ENCODE results near the gene LYRM4. TPM values are rescaled to one million over a fixed set of nuclear protein-coding genes. Genes with fewer than 3 reads are reported as not detected.

The LYRM4 gene
- total RNA-seq, 1 experiment from 2014 or later = 16.5 TPM

DNA sequence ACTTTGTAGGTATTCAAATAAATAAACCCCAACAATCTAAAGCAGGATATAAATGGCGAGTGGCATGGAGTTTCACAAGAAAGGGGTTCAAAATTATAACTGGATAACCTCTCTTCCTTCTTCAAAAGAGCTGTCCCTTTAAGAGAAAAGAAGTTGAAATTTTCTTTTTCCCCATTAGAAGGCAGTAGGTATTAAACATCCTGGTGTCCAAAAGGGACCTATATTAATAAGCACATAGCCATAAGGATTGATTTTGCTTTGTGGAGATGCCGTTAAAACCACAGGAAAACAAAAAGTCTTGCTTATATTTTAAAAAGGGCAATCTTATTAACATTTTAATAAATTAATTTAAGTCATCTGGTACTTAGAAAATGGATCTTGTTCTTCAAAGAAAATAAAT is 76.5 kb downstream of the LYRM4 start:
- Mint-ChIP-seq H3K4me3 (ENCODE audit: low read depth, unreplicated experiment) (no peak overlapping the region), H3K27ac (ENCODE audit: unreplicated experiment) (no peak overlapping the region), H3K36me3 (ENCODE audit: insufficient read depth, unreplicated experiment) (peaks cover 4% of the 10 kb centered on the region), H3K27me3 (ENCODE audit: unreplicated experiment) (no peaks in the 10 kb centered on the region), H3K9me3 (ENCODE audit: low read depth, unreplicated experiment) (no peaks in the 10 kb centered on the region), H3K4me1 (ENCODE audit: low read depth, unreplicated experiment) (peaks cover 19% of the 10 kb centered on the region)
- DNase-seq = no peak
- intact Hi-C loops (cut with micrococcal nuclease; ENCODE audit: unreplicated experiment) = no loop called here
- BruUV-seq (replicated peaks) = no TSS peak
- TF ChIP-seq, protein P1, sequence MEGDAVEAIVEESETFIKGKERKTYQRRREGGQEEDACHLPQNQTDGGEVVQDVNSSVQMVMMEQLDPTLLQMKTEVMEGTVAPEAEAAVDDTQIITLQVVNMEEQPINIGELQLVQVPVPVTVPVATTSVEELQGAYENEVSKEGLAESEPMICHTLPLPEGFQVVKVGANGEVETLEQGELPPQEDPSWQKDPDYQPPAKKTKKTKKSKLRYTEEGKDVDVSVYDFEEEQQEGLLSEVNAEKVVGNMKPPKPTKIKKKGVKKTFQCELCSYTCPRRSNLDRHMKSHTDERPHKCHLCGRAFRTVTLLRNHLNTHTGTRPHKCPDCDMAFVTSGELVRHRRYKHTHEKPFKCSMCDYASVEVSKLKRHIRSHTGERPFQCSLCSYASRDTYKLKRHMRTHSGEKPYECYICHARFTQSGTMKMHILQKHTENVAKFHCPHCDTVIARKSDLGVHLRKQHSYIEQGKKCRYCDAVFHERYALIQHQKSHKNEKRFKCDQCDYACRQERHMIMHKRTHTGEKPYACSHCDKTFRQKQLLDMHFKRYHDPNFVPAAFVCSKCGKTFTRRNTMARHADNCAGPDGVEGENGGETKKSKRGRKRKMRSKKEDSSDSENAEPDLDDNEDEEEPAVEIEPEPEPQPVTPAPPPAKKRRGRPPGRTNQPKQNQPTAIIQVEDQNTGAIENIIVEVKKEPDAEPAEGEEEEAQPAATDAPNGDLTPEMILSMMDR (IDR thresholded peaks at IDR 0.05; ENCODE audit: unreplicated experiment) = no peak
- CTCF ChIA-PET = interaction anchor here (0.6 kb wide), 1 partner anchor 178 kb away, joined by 3 read pairs; no protein-coding TSS in a partner anchor

DNA sequence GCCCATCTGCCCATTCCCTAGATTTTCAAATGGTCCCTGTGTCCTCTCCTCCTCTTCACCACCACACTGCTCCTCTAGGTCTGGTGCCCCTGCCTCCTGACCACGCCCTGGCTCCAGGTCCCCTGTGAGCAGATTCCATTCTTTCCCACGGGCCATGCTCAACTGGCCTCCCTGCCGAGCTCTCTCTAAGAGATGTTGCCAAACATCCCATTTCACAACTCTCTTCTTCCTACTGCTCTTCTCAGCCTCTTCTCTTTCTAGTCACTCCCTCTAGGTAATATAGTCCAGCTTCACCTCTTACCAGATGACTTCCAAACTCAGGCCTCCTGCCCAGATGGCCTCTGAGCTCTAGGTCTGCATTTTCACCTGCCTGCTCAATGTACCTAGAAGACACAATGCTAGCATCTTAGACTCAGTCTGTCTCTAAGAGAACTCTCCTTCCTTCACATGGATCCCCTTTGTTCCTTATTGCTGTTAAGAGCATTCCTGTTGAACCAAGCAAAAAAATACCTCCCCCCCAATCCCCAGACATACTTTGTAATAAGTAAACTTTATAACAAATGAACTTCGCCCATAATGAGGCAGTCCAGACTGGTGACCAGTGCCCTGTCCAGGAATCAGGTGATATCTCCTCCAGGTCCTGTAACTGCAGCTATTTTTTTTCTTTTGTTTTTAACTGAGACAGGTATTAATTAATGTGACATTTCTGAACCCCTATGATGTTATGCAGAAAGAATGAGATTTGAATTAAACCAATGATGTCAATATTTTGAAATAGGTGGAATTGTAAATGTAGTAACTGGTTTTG is 79.0 kb downstream of the LYRM4 start:
- TF ChIP-seq, protein P1 (IDR thresholded peaks at IDR 0.05; ENCODE audit: unreplicated experiment) = no peak
- Mint-ChIP-seq H3K9me3 (ENCODE audit: low read depth, unreplicated experiment) (no peaks in the 10 kb centered on the region), H3K36me3 (ENCODE audit: insufficient read depth, unreplicated experiment) (peaks cover 4% of the 10 kb centered on the region), H3K4me1 (ENCODE audit: low read depth, unreplicated experiment) (peaks cover 19% of the 10 kb centered on the region), H3K4me3 (ENCODE audit: low read depth, unreplicated experiment) (no peak overlapping the region), H3K27ac (ENCODE audit: unreplicated experiment) (no peak overlapping the region), H3K27me3 (ENCODE audit: unreplicated experiment) (no peaks in the 10 kb centered on the region)
- intact Hi-C loops (cut with micrococcal nuclease; ENCODE audit: unreplicated experiment) = no loop called here
- DNase-seq = no peak
- CTCF ChIA-PET = no interaction called here
- no TSS peak for BruUV-seq (replicated peaks)

DNA sequence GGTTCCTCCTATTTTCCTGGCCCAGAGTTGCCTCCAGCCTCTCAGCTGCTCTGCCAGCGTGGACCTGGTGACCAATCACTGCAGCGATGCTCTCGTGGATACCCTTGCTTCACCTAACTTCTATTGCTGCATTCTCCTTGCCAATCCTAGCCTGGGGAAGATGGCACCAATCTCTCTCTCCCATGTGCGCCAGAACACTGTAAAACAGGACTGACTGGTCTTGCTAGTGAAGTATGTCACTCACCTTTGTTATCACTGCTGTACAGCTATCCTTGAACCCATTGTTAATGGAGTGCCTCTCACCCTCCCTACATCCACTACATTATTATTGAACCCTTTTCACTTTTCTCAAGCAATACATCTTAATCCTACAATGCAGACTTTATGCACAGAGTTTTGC is 80.1 kb downstream of the LYRM4 start:
- no peaks in the 10 kb centered on the region for H3K27me3 Mint-ChIP-seq (ENCODE audit: unreplicated experiment)
- CTCF ChIA-PET = no interaction called here
- intact Hi-C loops (cut with micrococcal nuclease; ENCODE audit: unreplicated experiment) = no loop called here
- TF ChIP-seq, protein P1 (IDR thresholded peaks at IDR 0.05; ENCODE audit: unreplicated experiment) = no peak
- DNase-seq = no peak
- H3K4me1 Mint-ChIP-seq (ENCODE audit: low read depth, unreplicated experiment) = peaks cover 19% of the 10 kb centered on the region
- BruUV-seq (replicated peaks) = no TSS peak
- H3K36me3 Mint-ChIP-seq (ENCODE audit: insufficient read depth, unreplicated experiment) = peaks cover 4% of the 10 kb centered on the region
- H3K9me3 Mint-ChIP-seq (ENCODE audit: low read depth, unreplicated experiment) = no peaks in the 10 kb centered on the region
- H3K4me3 Mint-ChIP-seq (ENCODE audit: low read depth, unreplicated experiment) = no peak overlapping the region
- H3K27ac Mint-ChIP-seq (ENCODE audit: unreplicated experiment) = no peak overlapping the region

DNA sequence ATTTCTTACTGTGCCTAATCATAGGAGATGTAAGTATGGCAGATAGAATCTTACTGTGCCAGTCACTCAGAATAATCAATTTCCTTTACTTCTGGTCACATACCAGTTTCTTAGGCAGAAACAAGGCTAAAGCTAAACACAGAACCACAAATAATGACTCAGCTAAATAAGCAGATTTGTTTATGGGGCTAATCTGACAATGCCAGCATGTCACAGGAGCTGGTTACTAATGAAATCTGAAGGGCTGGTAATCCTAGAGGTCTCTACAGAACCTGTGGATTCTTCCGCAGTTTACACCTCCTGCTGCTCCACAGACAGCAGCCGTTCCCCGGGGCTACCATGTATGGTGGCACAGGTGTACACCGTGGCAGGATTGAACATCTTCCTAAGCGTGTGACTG is 80.8 kb downstream of the LYRM4 start:
- CTCF ChIA-PET = interaction anchor here (0.6 kb wide), 1 partner anchor 8 kb away, joined by 4 read pairs; no protein-coding TSS in a partner anchor
- no peaks in the 10 kb centered on the region for H3K36me3 Mint-ChIP-seq (ENCODE audit: insufficient read depth, unreplicated experiment)
- H3K4me1 Mint-ChIP-seq (ENCODE audit: low read depth, unreplicated experiment) = peaks cover 19% of the 10 kb centered on the region
- no peak for DNase-seq
- H3K27me3 Mint-ChIP-seq (ENCODE audit: unreplicated experiment) = no peaks in the 10 kb centered on the region
- intact Hi-C loops (cut with micrococcal nuclease; ENCODE audit: unreplicated experiment) = no loop called here
- H3K4me3 Mint-ChIP-seq (ENCODE audit: low read depth, unreplicated experiment) = no peak overlapping the region
- no peaks in the 10 kb centered on the region for H3K9me3 Mint-ChIP-seq (ENCODE audit: low read depth, unreplicated experiment)
- H3K27ac Mint-ChIP-seq (ENCODE audit: unreplicated experiment) = no peak overlapping the region
- TF ChIP-seq, protein P1 (IDR thresholded peaks at IDR 0.05; ENCODE audit: unreplicated experiment) = no peak
- no TSS peak for BruUV-seq (replicated peaks)

All from Calu3 (cell line).